Mesenchymal stem cell (in vitro differentiated cells and primary cell): ENCODE measurements around the gene DBNL.

Source experiments
- DNase-seq: peaks from one replicate; pipeline ENCODE4 v3.0.0-alpha.2; 2013
- H2AFZ ChIP-seq: one replicate; pipeline ENCODE4 v1.6.1; 2013; ENCODE audit warnings: low read depth, mild to moderate bottlenecking, control low read depth, inconsistent platforms, low read length, moderate library complexity
- H2AK5ac ChIP-seq: 2 replicates; pipeline ENCODE4 v1.6.1; 2013; ENCODE audit warnings: low read length, moderate library complexity, mild to moderate bottlenecking, inconsistent platforms; ENCODE audit not compliant: severe bottlenecking
- H2BK120ac ChIP-seq: one replicate; pipeline ENCODE4 v1.6.1; 2013; ENCODE audit warnings: low read depth, mild to moderate bottlenecking, inconsistent platforms, low read length, moderate library complexity
- H2BK12ac ChIP-seq, 2 experiments: one replicate each; pipeline ENCODE4 v1.6.1; 2013; ENCODE audit warnings: inconsistent platforms in 2 of 2, low read length in 2 of 2, mild to moderate bottlenecking in 2 of 2, moderate library complexity in 2 of 2, control low read depth in 1 of 2
- H2BK15ac ChIP-seq: one replicate; pipeline ENCODE4 v1.6.1; 2013; ENCODE audit warnings: mild to moderate bottlenecking, low read depth, inconsistent platforms; ENCODE audit not compliant: poor library complexity, severe bottlenecking
- H2BK5ac ChIP-seq: 2 replicates; pipeline ENCODE4 v1.6.1; 2013; ENCODE audit warnings: low read depth, mild to moderate bottlenecking, low read length, control low read depth, inconsistent platforms; ENCODE audit not compliant: poor library complexity, severe bottlenecking
- H3K14ac ChIP-seq, 2 experiments: one replicate each; pipeline ENCODE4 v1.6.1; 2013; ENCODE audit warnings: inconsistent platforms in 2 of 2, low read length in 2 of 2, control low read depth in 1 of 2, mild to moderate bottlenecking in 1 of 2, moderate library complexity in 1 of 2
- H3K18ac ChIP-seq, 2 experiments: one replicate each; pipeline ENCODE4 v1.6.1; 2013; ENCODE audit warnings: inconsistent platforms in 2 of 2, low read length in 2 of 2, control low read depth in 1 of 2, low read depth in 1 of 2, mild to moderate bottlenecking in 1 of 2
- H3K23ac ChIP-seq, 2 experiments: one replicate each; pipeline ENCODE4 v1.6.1; 2013; ENCODE audit warnings: inconsistent platforms in 2 of 2, low read length in 2 of 2, mild to moderate bottlenecking in 2 of 2, moderate library complexity in 2 of 2, control low read depth in 1 of 2
- H3K27ac ChIP-seq: 2 replicates; pipeline ENCODE4 v1.5.1; 2013; ENCODE audit warnings: mild to moderate bottlenecking, moderate library complexity, low read length, control low read depth, inconsistent platforms; ENCODE audit not compliant: poor library complexity, severe bottlenecking
- H3K27me3 ChIP-seq, 2 experiments: 2 replicates each; pipeline versions ENCODE4 v1.6.1 to v1.7.0; 2013; ENCODE audit warnings: low read length in 2 of 2, mild to moderate bottlenecking in 2 of 2, moderate library complexity in 2 of 2, control low read depth in 1 of 2, inconsistent platforms in 1 of 2; ENCODE audit not compliant: control insufficient read depth in 1 of 2, insufficient read depth in 1 of 2
- H3K36me3 ChIP-seq, 2 experiments: 2 replicates each; pipeline versions ENCODE4 v1.6.1 to v1.7.0; 2013; ENCODE audit warnings: low read length in 2 of 2, control low read depth in 1 of 2, inconsistent platforms in 1 of 2, low read depth in 1 of 2, mild to moderate bottlenecking in 1 of 2; ENCODE audit not compliant: insufficient read depth in 2 of 2, control insufficient read depth in 1 of 2
- H3K4ac ChIP-seq, 2 experiments: one replicate each; pipeline ENCODE4 v1.6.1; 2013; ENCODE audit warnings: inconsistent platforms in 2 of 2, low read length in 2 of 2, mild to moderate bottlenecking in 2 of 2, moderate library complexity in 2 of 2, control low read depth in 1 of 2, low read depth in 1 of 2
- H3K4me1 ChIP-seq: 2 replicates; pipeline ENCODE4 v1.6.1; 2013; ENCODE audit warnings: low read depth, low read length, control low read depth; ENCODE audit not compliant: control insufficient read depth, insufficient read depth
- H3K4me2 ChIP-seq: 2 replicates; pipeline ENCODE4 v1.6.1; 2013; ENCODE audit warnings: low read length, mild to moderate bottlenecking, inconsistent platforms; ENCODE audit not compliant: poor library complexity, severe bottlenecking
- H3K4me3 ChIP-seq, 2 experiments: 2 replicates each; pipeline versions ENCODE4 v1.5.1 to v1.7.0; 2013; ENCODE audit warnings: low read length in 2 of 2, mild to moderate bottlenecking in 2 of 2, control low read depth in 1 of 2, low read depth in 1 of 2; ENCODE audit not compliant: insufficient read depth in 1 of 2
- H3K79me1 ChIP-seq: replicated peaks from 2 replicates; pipeline ENCODE4 v1.6.1; 2013; ENCODE audit warnings: mild to moderate bottlenecking, control low read depth, low read length, inconsistent platforms; ENCODE audit not compliant: poor library complexity, severe bottlenecking
- H3K9ac ChIP-seq: 2 replicates; pipeline ENCODE4 v1.7.0; 2013; ENCODE audit warnings: mild to moderate bottlenecking, low read length, moderate library complexity
- H3K9me3 ChIP-seq: 2 replicates; pipeline ENCODE4 v1.7.0; 2013; ENCODE audit warnings: mild to moderate bottlenecking, low read length; ENCODE audit not compliant: control insufficient read depth
- H4K8ac ChIP-seq: one replicate; pipeline ENCODE4 v1.6.1; 2013; ENCODE audit warnings: inconsistent platforms, mild to moderate bottlenecking, low read length, moderate library complexity
- H4K91ac ChIP-seq: one replicate; pipeline ENCODE4 v1.6.1; 2013; ENCODE audit warnings: mild to moderate bottlenecking, low read length, inconsistent platforms
- WGBS: methylation state at CpG from one replicate; pipeline ENCODE4 v1.1.7; 2013; ENCODE audit warnings: mixed read lengths; 5-methylcytosine and 5-hydroxymethylcytosine counted together

DBNL gene

DNA sequence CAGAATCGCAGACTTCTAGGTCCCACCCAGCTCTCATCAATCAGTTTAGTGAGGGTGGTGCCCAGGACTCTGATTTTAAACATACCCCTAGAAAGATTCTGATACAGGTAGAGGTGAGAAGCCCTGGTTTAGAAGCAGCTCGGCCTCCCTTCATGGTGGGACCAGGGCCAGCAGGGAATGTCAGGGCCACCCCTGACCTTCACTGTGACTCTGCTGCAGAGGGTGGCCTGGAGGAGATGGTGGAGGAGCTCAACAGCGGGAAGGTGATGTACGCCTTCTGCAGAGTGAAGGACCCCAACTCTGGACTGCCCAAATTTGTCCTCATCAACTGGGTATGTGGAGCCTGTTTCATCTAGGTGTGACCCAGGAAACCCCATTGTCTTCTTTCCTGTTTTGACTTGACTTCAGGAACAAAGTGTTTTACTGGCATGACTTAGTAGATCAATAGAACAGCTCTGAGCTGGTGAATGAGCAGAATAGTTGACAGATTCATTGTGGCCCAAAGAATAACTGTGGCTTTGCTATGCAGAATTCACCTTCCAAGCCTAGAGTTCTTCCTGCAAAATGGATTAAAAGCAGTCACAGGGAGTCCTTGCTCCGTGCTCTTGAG, 7.2 kb downstream of the DBNL start:
- no peak overlapping the region for H3K4ac ChIP-seq
- no peak for DNase-seq
- H3K4me1 ChIP-seq, result peaks cover 1% of the 10 kb centered on the region
- peaks cover 45% of the 10 kb centered on the region for H3K79me1 ChIP-seq
- H4K8ac ChIP-seq, result no peak overlapping the region
- WGBS, result over 99% methylated on average over 4 of the region's 5 CpGs
- H3K18ac ChIP-seq, result no peak overlapping the region
- H3K27ac ChIP-seq, result no peak overlapping the region
- no peak overlapping the region for H3K9ac ChIP-seq
- no peak overlapping the region for H2BK120ac ChIP-seq
- no peak overlapping the region for H3K4me2 ChIP-seq
- peaks cover 59 to 77% of the 10 kb centered on the region in 2 experiments for H3K36me3 ChIP-seq
- no peak overlapping the region for H3K23ac ChIP-seq
- H3K14ac ChIP-seq, result no peak overlapping the region
- no peak overlapping the region for H4K91ac ChIP-seq
- no peak overlapping the region for H2BK5ac ChIP-seq
- no peak overlapping the region for H2AK5ac ChIP-seq
- no peak overlapping the region for H2BK12ac ChIP-seq
- no peaks in the 10 kb centered on the region for H3K9me3 ChIP-seq
- no peaks in the 10 kb centered on the region for H3K27me3 ChIP-seq
- no peak overlapping the region for H2BK15ac ChIP-seq
- no peak overlapping the region for H3K4me3 ChIP-seq
- H2AFZ ChIP-seq, result no peak overlapping the region

DNA sequence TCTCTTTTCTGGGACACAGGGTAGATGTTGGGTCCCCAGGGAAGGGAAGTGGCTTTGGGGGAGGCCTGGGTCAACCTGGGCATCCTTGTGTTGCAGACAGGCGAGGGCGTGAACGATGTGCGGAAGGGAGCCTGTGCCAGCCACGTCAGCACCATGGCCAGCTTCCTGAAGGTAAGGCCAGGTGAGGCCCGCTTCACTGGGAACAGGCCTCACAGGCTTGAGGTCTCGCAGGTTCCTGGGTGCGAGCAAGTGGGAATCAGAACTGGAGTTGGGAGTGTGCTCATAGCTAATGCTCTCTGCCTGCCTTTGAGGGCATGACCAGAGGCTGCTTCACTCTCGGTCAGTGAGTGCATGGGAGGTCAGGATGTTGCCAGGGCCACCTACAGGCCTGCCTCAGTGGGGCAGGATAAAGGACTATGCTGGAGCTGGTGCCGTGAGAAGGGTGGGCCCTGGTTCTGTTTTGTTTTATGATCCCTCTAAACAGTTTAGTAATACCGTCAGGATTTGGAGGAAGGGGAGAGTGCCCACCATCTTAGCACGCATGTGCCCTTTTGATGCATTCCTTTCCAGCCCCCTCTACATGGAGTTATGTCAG, 8.4 kb downstream of the DBNL start:
- Histone ChIP-seq H3K27ac (no peak overlapping the region), H2BK120ac (no peak overlapping the region), H4K91ac (peak overlapping the region; percentile 41), H3K79me1 (peaks cover 55% of the 10 kb centered on the region), H3K36me3 (peaks cover 64 to 80% of the 10 kb centered on the region in 2 experiments), H3K4ac (no peak overlapping the region), H3K4me3 (no peak overlapping the region), H3K4me1 (peaks cover 1% of the 10 kb centered on the region), H3K4me2 (no peak overlapping the region), H3K18ac (no peak overlapping the region), H3K9me3 (no peaks in the 10 kb centered on the region), H2BK15ac (no peak overlapping the region), H2AFZ (no peak overlapping the region), H3K27me3 (no peaks in the 10 kb centered on the region), H3K23ac (no peak overlapping the region), H3K14ac (peak overlapping the region in 1 of 2 experiments; percentile 55), H4K8ac (peak overlapping the region; percentile 36), H3K9ac (no peak overlapping the region), H2AK5ac (no peak overlapping the region), H2BK5ac (no peak overlapping the region), H2BK12ac (no peak overlapping the region)
- 91% methylated on average over 10 of the region's 12 CpGs for WGBS
- DNase-seq, result no peak

DNA sequence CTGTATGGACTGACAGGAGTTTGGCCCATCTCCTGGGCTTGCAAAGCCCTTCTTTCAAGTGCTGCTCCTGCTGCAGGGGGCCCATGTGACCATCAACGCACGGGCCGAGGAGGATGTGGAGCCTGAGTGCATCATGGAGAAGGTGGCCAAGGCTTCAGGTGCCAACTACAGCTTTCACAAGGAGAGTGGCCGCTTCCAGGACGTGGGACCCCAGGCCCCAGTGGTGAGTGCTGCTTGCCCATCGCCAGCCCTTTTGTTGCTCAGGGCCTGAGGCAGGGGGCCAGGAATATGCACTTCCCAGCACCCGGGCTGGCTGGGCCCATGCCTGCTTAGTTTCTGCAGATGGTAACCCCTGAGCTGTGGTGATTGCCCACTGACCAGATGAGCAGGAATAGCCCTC, 12.2 kb downstream of the DBNL start:
- Histone ChIP-seq H3K4ac (no peak overlapping the region), H3K4me2 (no peak overlapping the region), H2BK15ac (no peak overlapping the region), H3K23ac (no peak overlapping the region), H3K36me3 (peaks cover 71 to 95% of the 10 kb centered on the region in 2 experiments), H3K18ac (no peak overlapping the region), H3K9me3 (no peaks in the 10 kb centered on the region), H3K9ac (no peak overlapping the region), H2BK120ac (no peak overlapping the region), H3K27ac (no peak overlapping the region), H2AK5ac (no peak overlapping the region), H3K79me1 (peaks cover 42% of the 10 kb centered on the region), H3K4me3 (no peak overlapping the region), H3K14ac (no peak overlapping the region), H2AFZ (no peak overlapping the region), H3K4me1 (no peaks in the 10 kb centered on the region), H4K8ac (no peak overlapping the region), H2BK5ac (no peak overlapping the region), H2BK12ac (no peak overlapping the region), H3K27me3 (no peaks in the 10 kb centered on the region), H4K91ac (no peak overlapping the region)
- DNase-seq, result no peak
- 93% methylated on average over 7 of the region's 7 CpGs for WGBS

DNA sequence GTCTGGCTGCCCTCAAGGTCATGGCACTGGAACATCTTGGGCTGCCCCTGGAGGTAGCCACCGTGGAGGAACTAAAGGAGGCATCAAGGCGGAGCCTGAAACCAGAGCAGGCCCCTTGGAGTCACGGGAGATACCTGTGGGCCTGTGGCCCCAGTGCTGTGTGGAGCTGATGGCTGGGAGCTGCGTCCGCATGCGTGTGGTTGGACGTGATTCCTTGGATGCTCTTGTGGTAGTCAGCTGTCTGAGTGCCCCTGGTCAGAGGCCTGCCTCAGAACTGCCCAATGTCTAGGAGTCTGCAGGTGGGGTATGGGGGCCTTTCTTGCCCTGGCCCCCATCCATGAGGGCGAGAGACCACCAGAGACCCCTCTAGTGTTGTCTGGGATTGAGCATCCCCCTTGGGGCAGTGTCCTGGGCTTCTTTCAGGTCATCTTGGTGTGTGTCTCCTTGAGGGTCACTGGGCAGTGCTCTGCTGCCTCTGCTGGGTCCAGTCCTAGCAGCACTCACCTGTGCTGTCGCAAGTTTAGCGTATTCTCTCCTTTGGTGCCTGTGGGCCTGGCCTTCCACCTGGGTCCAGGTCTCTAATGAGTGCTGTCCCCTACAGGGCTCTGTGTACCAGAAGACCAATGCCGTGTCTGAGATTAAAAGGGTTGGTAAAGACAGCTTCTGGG, 12.8 kb downstream of the DBNL start:
- Histone ChIP-seq H3K14ac (no peak overlapping the region), H3K9ac (no peak overlapping the region), H3K4me2 (no peak overlapping the region), H3K23ac (no peak overlapping the region), H3K4me3 (no peak overlapping the region), H2BK5ac (no peak overlapping the region), H4K8ac (no peak overlapping the region), H3K27me3 (no peaks in the 10 kb centered on the region), H2AK5ac (no peak overlapping the region), H3K9me3 (no peaks in the 10 kb centered on the region), H3K4ac (no peak overlapping the region), H2BK15ac (no peak overlapping the region), H2BK12ac (no peak overlapping the region), H3K79me1 (peaks cover 39% of the 10 kb centered on the region), H4K91ac (no peak overlapping the region), H2BK120ac (no peak overlapping the region), H3K18ac (no peak overlapping the region), H3K4me1 (no peaks in the 10 kb centered on the region), H3K27ac (no peak overlapping the region), H3K36me3 (peaks cover 73 to 96% of the 10 kb centered on the region in 2 experiments), H2AFZ (no peak overlapping the region)
- WGBS, result 94% methylated on average over 11 of the region's 11 CpGs
- no peak for DNase-seq
